ENCODE data around the gene KANK2.
"Not testable (repeated sequence)": the region's sequence is repeated elsewhere in the genome, so short reads cannot be mapped to it uniquely, and the experiment has no call there.

KANK2 gene

DNA sequence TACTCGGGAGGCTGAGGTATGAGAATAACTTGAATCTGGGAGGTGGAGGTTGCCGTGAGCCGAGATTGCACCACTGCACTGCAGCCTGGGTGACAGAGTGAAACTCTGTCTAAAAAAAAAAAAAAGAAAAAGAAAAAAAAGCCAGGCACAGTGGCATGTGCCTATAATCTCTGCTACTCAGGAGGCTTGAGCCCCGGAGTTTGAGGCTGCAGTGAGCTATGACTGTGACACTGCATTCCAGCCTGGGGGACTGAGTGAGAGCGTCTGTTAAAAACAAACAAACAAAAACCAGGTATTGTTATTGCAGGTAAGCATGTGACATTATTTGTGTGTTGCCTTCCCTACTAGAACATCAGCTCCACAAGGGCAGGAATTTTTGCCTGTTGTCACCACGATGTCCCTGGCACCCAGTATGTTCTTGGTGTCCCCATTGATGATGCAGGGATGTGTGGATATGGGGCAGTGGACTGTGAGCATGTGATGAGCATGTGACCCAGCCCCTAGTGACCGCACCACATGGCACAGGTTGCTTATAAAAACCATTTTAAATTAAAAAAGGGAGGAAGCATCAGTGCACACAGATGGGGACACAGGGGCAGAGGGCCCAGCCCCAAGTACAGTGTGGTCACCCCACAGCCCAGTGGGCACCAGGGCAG lies 1.6 kb upstream of the KANK2 start:
- in situ Hi-C loops (cut with HindIII; ENCODE audit: low sequenced_read_pairs) = no loop called here

DNA sequence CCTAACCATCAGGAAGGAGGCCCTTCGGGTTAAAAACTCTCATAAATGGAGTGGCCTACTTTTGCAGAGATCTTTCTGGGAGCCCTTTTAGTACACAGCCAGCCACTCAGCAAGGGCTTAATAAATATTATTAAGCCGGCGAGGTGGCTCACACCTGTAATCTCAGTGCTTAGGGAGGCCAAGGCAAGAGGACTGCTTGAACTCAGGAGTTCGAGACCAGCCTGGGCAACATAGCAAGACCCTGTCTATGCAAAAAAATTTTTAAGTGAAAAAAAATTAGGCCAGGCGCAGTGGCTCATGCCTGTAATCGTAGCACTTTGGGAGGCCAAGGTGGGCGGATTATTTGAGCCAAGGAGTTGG lies 810 bp upstream of the KANK2 start:
- in situ Hi-C loops (cut with HindIII; ENCODE audit: low sequenced_read_pairs) = no loop called here

DNA sequence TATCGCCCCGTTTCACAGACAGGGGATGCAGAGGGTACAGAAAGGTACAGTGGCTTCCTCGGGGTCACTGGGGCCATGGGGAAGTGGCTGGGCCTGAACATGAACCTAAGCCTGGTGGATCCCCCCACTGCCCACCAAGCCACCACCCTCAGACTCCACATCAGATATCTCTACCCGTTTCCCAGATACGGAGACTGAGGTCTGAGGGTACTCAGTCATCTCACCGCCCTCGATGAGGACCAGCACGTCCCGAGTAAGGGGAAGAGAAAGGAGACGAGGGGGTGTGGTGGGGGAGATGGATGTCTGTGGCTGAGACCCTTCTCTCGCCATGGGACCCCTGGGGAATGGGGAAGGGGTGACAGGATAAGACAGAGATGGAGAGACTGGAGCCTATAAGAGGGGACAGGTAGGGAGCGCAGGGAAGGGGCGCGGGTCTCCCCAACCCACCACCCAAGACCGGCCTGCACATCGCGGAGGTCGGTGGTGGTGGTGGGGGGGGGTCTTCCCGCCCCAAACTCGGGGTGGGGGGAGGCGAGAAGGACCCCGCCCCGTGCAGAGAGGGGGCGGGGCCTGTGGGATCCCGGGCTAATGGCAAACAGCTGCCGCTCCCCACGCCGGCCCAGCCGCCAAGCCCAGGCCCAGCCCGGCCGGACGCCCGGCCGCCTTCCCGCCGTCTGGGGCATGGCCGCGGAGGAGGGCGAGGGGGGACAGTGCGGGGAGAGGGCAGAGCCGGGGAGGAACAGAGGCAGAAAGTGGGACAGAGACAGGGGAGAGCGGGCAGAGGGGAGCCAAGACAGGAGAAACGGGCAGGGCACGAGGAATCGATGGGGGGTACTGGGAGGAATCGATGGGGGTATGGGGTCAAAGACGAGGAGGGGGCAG lies 698 bp downstream of the KANK2 start:
- in situ Hi-C loops (cut with HindIII; ENCODE audit: low sequenced_read_pairs) = no loop called here

DNA sequence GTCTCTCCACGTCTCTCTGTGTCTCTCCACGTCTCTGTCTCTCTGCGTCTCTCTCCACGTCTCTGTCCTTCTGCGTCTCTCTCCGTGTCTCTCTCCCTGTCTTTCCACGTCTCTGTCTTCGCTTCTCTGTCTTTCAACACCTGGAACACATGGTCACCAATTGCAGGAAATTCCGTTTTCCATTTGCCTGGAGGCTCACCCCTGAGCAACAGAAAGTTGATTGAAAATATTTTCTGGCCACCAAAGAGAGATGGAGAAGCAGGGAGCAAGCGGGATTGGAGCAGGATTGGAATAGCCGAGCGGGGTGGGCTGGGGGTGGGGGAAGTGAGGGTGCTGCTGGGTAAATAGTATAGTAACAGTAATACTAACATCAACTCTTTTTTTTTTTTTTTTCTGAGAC lies 1.7 kb downstream of the KANK2 start:
- in situ Hi-C loops (cut with HindIII; ENCODE audit: low sequenced_read_pairs) = no loop called here

DNA sequence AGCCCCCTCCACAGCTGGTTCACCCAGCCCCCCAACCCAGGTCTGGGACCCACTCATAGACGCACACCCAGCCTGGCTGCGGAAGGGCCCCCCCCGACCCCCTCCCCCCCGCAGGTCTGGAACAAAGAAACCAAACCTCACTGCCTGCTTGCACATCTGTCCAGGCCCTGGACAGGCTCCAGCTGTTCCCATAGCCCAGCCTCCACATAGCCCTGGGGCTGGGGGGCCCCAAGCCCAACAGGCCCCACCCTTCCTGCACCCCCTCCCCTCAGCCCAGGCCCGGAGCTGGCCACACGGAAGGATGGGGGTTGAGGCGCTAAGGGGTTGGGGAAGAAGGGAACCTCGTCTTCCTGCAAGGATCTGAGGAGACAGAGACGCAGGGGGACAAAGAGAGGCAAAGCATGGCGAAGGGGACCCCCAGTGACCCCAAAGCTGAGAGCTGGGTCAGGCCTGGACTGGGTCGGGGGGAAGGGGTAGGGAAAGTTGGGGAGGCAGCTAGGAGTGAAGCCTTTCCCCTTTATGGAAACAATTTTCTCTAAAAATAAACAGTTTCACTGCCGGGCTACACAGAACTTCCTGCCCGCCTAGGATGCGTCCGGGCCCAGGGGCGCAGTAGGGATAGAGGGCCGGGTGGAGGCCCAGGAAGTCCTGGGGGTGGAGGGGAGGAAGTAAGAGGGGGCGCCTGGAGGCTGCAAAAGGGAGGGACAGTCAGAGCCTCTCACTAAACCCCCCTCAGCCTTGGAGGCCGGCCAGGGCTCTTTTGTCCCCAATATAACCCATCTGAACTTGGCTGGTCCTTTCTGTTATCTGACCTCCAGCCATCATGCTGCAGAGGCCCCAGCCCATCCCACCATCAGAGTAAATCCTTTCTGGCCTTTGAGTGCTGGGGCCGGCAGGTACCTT lies 2.4 kb downstream of the KANK2 start:
- in situ Hi-C loops (cut with HindIII; ENCODE audit: low sequenced_read_pairs) = no loop called here

DNA sequence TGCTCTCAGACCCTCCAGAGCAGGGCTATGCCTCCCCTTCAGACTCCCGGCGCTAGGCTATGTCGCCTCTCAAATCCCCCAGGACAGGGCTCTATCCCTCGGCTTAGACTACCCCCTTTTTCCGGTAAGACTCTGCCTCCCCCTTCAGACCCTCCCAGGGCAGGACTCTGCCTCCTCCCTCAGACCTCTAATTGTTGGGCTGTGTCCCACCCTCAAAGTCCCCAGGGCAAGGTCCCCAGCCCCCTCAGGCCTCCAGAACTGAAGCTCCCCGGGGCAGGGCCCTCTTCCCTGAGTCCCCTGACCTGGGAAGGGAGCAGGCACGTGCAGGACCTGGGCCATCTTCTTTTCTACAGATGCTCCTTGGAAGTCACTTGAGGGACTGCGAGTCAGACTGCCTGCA lies 3.2 kb downstream of the KANK2 start:
- in situ Hi-C loops (cut with HindIII; ENCODE audit: low sequenced_read_pairs) = no loop called here

DNA sequence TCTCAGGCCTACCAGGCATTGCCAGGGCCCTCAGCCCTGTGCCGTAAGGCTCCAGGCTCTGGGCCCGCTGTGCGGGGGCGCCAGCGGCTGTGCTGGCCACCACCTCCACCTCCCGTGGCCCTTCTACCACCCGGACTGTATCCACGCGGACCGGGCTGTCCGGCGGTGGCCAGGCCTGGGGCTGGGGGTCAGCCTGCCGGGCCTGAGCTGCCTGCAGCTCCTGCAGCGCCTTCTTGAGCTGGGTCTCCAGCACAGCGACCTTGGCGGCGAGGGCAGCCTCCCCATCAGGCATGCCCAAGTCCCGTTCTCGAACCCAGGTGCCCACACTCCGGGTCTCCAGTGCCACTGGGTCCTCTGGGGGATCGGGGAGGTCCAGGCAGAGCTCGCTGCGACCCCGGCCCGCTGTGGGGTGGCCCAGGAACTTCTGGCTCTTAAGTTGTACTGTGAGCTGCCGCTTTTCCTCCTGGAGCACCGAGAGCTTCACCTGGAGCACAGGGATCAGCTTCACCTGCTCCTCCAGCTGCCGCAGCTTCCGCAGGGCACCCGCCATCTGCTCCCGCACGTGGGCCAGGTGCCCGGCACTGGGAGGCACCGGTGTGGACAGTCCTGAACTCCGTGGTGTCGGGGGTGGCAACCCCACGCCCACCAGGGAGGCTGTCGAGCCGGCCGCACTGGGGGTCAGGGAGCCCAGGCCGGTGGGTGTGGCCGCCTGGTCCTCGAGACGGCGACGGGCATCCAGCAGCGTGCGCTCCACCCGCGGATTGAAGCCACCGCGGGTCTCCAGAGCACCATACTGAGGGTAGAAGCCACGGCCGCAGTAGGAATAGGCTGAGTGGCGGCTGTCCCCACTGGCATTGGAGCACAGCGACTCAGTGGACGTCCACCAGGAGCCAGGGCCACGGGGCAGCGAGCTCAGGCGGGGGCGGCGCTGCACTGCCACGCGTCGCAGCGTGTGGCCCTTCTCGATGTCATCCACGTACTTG lies 4.1 kb downstream of the KANK2 start:
- in situ Hi-C loops (cut with HindIII; ENCODE audit: low sequenced_read_pairs) = no loop called here

DNA sequence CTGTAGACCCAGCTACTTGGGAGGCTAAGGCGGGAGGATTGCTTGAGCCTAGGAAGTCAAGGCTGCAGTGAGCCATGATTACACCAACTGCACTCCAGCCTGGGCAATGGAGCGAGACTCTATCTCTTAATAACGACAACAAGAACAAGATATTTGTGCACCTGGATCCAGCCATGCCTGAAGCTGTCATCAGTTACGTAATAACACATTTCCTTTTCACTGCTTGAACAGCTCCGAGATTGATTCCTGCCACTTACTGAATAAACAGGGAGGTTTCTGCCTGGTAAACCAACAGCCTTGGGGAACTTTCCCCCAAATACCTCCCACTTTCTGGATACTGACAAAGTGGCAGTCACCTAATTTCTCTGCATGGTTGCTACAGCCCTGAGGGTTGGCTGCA lies 5.4 kb downstream of the KANK2 start:
- in situ Hi-C loops (cut with HindIII; ENCODE audit: low sequenced_read_pairs) = no loop called here

DNA sequence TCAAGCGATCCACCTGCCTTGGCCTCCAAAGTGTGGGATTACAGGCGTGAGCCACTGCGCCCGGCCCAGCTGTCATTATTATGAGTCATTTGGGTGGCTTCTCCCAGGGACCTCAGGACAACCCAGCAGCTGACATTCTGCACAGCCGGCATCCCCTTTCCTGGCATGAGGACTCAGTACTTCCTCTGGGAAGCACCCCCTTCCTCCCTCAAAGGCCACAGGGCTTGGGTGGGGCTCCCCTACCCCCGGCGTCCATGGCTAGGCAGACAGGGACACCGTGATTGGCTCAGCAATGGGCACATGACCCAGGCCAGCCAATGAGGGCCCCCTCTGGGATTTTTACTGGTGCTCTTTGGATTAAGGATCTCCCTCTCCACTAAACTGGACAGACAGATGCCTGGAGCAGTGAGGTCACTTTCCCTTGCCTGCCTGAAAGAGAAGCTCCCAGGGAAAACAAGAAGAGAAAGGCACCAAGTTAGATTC lies 6.0 kb downstream of the KANK2 start:
- in situ Hi-C loops (cut with HindIII; ENCODE audit: low sequenced_read_pairs) = no loop called here

DNA sequence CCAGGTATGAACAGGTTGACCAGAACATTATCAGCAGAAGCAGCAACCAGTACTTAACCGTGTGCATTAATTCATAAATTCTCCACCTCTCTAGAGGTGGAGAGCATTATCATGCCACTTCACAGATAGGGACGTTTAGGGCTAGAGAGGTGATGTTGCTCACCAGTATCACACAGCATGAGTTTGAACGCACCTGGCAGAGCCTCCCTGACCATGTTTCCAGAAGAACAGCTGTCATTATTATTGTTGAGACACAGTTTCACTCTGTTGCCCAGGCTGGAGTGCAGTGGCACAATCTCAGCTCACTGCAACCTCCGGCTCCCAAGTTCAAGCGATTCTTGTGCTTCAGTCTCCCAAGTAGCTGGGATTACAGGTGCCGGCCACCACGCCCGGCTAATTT lies 6.8 kb downstream of the KANK2 start:
- in situ Hi-C loops (cut with HindIII; ENCODE audit: low sequenced_read_pairs) = no loop called here

DNA sequence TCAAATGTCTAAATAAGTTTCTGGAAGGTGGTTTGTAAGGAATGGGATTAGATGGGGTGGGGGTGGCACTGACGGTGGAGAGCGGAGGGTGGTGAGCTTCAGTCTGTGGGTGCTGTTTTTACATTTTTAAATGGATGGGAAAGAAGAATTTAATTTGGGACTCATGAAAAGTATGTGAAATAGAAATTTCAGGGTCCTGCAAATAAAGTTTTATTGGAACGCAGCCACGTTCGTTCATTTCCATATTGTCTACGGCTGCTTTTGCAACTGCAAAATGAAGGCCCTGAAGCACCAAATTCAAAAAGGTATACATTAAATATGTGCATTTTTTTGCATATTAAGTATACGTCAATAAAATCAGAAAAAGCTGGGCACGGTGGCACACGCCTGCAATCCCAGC lies 9.9 kb downstream of the KANK2 start:
- in situ Hi-C loops (cut with HindIII; ENCODE audit: low sequenced_read_pairs) = no loop called here

DNA sequence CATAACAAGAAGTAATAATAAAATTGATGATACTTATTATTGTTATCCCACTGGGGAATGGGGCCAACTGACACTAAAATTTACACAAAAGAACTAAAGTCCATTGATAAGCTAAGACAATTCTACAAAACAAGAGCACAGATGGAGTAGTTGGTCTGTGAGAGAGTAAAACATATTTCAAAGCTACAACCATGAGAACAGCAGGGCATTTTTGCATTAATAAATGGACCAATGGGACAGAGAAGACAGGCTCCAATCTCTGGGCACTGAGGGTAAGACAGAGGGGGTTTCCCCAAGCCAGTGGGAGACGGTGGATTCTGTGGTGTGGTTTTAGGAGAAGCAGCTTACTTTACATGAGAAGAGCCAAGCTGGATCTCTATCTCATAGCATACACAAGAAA lies 14.4 kb downstream of the KANK2 start:
- in situ Hi-C loops (cut with HindIII; ENCODE audit: low sequenced_read_pairs) = no loop called here

DNA sequence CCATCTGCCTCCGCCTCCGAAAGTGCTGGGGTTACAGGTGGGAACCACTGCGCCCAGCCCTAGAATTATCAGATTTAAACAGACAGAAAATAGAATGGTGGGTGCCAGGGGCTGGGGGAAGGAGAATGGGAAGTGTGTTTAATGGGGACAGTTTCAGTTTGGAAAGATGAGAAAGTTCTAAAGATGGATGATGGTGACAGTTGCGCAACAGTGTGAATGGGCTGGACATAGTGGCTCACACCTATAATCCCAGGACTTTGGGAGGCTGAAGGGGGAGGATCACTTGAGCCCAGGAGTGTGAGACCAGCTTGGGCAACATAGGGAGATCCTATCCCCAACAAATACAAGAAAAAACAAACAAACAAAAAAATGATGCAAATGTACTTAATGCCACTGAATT lies 15.9 kb downstream of the KANK2 start:
- in situ Hi-C loops (cut with HindIII; ENCODE audit: low sequenced_read_pairs) = no loop called here

DNA sequence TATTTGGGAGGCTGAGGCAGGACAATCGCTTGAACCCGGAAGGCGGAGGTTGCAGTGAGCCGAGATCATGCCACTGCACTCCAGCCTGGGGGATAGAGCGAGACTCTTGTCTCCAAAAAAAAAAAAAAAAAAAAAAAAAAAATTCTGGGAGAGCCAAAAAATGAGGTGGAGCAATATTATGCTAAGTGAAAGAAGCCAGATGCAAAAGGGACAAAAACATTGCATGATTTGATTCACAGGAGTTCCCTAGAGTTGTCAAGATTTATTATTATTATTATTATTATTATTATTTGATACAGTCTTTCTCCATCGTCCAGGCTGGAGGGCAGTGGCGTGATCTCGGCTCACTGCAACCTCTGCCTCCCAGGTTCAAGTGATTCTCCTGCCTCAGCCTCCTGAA lies 16.4 kb downstream of the KANK2 start:
- in situ Hi-C loops (cut with HindIII; ENCODE audit: low sequenced_read_pairs) = not testable (repeated sequence)

DNA sequence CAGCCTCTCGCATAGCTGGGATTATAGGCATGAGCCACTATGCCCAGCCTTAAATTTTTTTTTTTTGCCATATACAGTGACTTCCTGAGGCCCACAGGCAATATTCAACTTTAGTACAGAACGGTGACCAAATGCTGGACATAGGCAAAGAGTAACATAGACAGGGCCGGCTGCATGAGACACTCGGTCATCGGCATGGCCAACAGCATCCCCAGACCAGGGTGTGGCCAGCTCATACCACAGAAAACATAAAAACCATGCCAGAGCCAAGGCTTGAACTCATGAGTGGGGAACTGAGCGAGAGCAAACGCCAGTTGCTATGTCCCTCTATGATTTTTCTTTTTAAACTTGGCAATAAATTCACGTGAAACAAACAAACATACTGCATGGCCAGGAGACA lies 17.0 kb downstream of the KANK2 start:
- in situ Hi-C loops (cut with HindIII; ENCODE audit: low sequenced_read_pairs) = no loop called here

DNA sequence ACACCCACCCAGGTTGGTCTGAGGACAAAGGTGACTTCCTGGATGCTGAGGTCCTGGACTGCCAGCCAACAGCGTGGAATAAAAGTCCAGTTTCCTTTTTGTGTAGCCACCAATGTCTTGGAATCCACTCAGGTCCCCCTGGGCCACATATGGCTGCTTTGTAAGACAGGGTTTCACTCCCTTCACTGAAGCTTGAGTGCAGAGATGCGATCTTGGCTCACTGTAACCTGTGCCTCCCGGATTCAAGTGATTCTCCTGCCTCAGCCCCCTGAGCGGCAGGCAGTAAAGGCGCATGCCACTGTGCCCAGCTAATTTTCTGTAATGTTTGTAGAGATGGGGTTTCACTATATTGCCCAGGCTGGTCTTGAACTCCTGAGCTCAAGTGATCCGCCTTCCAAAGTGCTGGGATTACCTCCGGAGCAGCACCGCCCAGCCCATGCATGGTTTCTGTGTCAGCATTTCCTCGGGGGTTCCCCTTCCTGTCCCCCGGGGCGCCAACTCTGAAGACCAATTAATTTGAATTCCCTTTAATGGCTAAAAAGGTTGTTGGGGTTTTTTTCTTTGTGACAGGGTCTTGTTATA lies 17.5 kb downstream of the KANK2 start:
- in situ Hi-C loops (cut with HindIII; ENCODE audit: low sequenced_read_pairs) = no loop called here

DNA sequence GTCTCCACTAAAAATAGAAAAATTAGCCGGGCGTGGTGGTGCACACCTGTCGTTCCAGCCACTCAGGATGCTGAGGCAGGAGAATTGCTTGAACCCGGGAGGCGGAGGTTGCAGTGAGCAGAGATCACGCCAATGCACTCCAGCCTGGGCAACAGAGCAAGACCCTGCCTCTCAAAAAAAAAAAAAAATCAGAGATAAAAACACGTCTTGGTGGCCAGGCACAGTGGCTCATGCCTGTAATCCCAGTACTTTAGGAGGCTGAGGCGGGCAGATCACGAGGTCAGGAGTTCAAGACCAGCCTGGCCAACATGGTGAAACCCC lies 18.2 kb downstream of the KANK2 start:
- in situ Hi-C loops (cut with HindIII; ENCODE audit: low sequenced_read_pairs) = not testable (repeated sequence)

DNA sequence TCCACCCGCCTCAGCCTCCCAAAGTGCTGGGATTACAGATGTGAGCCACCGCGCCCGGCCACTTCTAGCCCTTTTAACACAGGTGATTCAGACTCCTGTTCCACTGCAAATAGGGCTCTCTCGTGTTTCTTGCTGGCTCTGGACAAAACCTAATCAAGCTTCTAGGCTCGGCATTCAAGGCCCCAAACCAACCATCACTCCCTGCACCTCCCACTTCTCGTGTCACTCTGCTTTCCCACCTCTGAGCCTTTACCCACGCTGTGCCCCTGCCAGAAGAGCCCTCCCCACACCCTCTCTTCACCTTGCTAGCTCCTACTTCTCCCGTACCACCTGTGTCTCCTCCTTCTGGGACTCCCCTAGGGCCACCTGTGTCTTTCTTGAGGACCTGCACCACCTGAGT lies 19.8 kb downstream of the KANK2 start:
- in situ Hi-C loops (cut with HindIII; ENCODE audit: low sequenced_read_pairs) = no loop called here

DNA sequence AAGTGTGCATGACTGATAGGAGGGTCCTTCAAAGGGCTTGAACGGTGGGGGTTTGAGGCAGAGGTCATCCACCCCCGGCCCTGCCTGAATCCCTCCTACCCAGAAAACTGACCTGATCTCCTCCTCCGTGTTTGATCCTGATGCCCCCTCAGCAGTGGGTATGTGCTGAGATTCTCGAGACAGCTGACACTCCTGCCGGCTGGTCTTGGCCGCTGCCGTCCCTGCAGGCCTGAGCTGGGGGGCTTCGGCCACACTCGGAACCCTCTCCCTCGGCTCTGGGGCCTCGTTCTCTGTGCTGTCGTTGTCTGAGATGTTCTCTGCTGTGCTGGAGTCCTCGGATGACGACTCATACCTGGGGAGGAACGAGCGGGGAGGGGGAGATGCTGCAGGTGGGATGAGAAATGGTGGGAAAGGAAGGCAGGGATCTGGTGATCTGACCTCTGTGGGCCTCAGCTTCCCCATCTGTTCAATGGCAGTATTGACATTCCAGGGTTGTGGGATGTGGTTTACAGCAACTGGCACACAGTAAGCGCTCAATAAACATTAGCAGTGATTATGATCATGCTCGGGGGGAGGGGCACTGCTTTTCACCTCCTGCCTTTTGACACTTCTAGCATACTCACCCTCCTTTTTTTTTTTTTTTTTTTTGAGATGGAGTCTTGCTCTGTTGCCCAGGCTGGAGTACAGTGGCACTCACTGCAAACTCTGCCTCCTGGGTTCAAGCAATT lies 20.7 kb downstream of the KANK2 start:
- in situ Hi-C loops (cut with HindIII; ENCODE audit: low sequenced_read_pairs) = no loop called here

All from DLD1 (cell line).